GM18907 (cell line): Measurements from ENCODE around the gene TIMM9.
"Not testable (repeated sequence)": the region's sequence is repeated elsewhere in the genome, so short reads cannot be mapped to it uniquely, and the experiment has no call there.

Source experiments
- ATAC-seq: cut with Tn5 transposase; IDR thresholded peaks from one replicate; pipeline ENCODE4 v1.9.1; 2021; ENCODE audit warnings: mild to moderate bottlenecking, moderate library complexity; ENCODE audit not compliant: unreplicated experiment

TIMM9 gene

GRCh38 chr14:58427281-58428117 lies at the start of gene TIMM9, which contains the start of gene KIAA0586:
Gene TIMM9, minus strand, starts transcription at chr14:58427531. Its CDS starts 15,586 bp downstream, at chr14:58411945.
Gene KIAA0586, plus strand, starts transcription at chr14:58427719. Its CDS starts 546 bp downstream, at chr14:58428265.
- peak; percentile 89 for ATAC-seq

- no peak for ATAC-seq
These were observed 49.0 kb upstream of the TIMM9 start for GRCh38 chr14:58476320-58476719.

- ATAC-seq, result no peak
These were observed 42.0 kb upstream of the TIMM9 start for GRCh38 chr14:58469309-58469708.

- ATAC-seq, result no peak
These were observed 40.2 kb upstream of the TIMM9 start for GRCh38 chr14:58467575-58467974.

GRCh38 chr14:58466459-58466858 lies 39.1 kb upstream of the TIMM9 start:
- no peak for ATAC-seq

GRCh38 chr14:58465421-58465820 lies 38.1 kb upstream of the TIMM9 start:
- ATAC-seq, result no peak

GRCh38 chr14:58464652-58465051 lies 37.3 kb upstream of the TIMM9 start:
- ATAC-seq, result no peak

- ATAC-seq, result no peak
These were observed 35.8 kb upstream of the TIMM9 start for GRCh38 chr14:58463147-58463546.

GRCh38 chr14:58460772-58461171 lies 33.4 kb upstream of the TIMM9 start:
- ATAC-seq, result no peak

GRCh38 chr14:58455593-58456265 lies 28.4 kb upstream of the TIMM9 start:
- ATAC-seq, result no peak

GRCh38 chr14:58444627-58445026 lies 17.3 kb upstream of the TIMM9 start:
- no peak for ATAC-seq

- ATAC-seq, result no peak
These were observed 12.1 kb upstream of the TIMM9 start for GRCh38 chr14:58439476-58439875.

GRCh38 chr14:58430156-58430555 lies 2.8 kb upstream of the TIMM9 start:
- no peak for ATAC-seq

GRCh38 chr14:58428118-58428683 lies 870 bp upstream of the TIMM9 start:
- no peak for ATAC-seq

- ATAC-seq, result peak; percentile 42
These were observed 556 bp downstream of the TIMM9 start for GRCh38 chr14:58426670-58427280.

- ATAC-seq, result not testable (repeated sequence)
These were observed 10.4 kb downstream of the TIMM9 start for GRCh38 chr14:58416934-58417333.

GRCh38 chr14:58415636-58416547 lies 11.4 kb downstream of the TIMM9 start:
- ATAC-seq, result no peak

- no peak for ATAC-seq
These were observed 12.5 kb downstream of the TIMM9 start for GRCh38 chr14:58414845-58415244.

GRCh38 chr14:58408681-58409215 lies 18.6 kb downstream of the TIMM9 start:
- no peak for ATAC-seq

GRCh38 chr14:58401587-58401986 lies 25.7 kb downstream of the TIMM9 start:
- no peak for ATAC-seq
